Breast epithelium (tissue), 3 donors: ENCODE measurements around the gene VSIG10L.

Source experiments
- POLR2A ChIP-seq: fragments of 450-650 bp; IDR thresholded peaks from one replicate; pipeline ENCODE4 v1.6.1; 2016; ENCODE audit warnings: antibody characterized with exemption, mild to moderate bottlenecking, moderate library complexity
- TF ChIP-seq, protein P1 (sequence below), 3 donors: fragments of 450-650 bp; IDR thresholded peaks; one replicate each; pipeline ENCODE4 v1.5.1; 2016 to 2017; ENCODE audit warnings: antibody characterized with exemption in 3 of 3, mild to moderate bottlenecking in 3 of 3, moderate library complexity in 3 of 3

DNA sequence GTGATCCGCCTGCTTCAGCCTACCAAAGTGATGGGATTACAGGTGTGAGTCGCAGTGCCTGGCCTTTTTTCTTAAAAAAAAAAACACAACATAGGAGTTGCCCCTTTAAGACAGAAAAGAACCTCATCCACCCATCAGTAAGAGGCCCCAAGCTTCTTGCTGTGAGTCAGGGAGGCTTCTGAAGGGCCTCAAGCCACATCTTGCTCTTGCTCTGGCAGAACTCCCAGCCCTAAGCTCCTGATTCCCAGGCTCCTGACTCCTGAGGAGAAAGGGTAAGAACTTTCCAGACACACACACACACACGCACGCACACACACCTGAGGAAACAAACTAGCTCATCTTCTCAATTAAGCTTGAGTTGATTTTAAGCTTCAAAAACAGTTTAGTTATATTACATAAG lies 17.4 kb upstream of the VSIG10L start:
- TF ChIP-seq, protein P1, sequence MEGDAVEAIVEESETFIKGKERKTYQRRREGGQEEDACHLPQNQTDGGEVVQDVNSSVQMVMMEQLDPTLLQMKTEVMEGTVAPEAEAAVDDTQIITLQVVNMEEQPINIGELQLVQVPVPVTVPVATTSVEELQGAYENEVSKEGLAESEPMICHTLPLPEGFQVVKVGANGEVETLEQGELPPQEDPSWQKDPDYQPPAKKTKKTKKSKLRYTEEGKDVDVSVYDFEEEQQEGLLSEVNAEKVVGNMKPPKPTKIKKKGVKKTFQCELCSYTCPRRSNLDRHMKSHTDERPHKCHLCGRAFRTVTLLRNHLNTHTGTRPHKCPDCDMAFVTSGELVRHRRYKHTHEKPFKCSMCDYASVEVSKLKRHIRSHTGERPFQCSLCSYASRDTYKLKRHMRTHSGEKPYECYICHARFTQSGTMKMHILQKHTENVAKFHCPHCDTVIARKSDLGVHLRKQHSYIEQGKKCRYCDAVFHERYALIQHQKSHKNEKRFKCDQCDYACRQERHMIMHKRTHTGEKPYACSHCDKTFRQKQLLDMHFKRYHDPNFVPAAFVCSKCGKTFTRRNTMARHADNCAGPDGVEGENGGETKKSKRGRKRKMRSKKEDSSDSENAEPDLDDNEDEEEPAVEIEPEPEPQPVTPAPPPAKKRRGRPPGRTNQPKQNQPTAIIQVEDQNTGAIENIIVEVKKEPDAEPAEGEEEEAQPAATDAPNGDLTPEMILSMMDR (IDR thresholded peaks at IDR 0.05), result no peak
- no peak for TF ChIP-seq POLR2A
